ENCODE data around the gene FOXA2.
"Not testable (repeated sequence)": the region's sequence is repeated elsewhere in the genome, so short reads cannot be mapped to it uniquely, and the experiment has no call there.

FOXA2 gene

DNA sequence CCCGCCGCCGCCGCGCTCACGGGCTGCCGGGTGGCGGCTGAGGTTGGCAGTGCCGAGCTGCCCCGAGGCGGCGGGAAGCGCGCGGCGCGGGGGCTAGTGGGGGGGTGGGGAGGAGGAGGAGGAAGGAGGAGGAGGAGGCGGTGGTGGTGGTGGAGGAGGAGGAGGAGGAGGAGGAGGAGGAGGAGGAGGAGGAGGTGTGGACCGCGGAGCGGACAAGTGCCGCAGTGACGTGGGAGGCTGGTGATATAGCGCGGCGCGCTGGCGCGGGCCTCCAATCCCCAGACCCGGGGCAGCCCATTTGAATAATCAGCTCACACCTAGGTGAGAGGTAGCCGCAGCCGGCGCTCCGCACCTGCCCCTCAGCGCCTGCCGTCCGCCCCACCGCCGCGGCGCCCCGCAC lies at the start of gene FOXA2:
FOXA2 (minus strand) TSS at position 51 of the 400 bp plus-strand sequence. CDS start 294 bp downstream, outside the sequence.
- DNase-seq = no peak

DNA sequence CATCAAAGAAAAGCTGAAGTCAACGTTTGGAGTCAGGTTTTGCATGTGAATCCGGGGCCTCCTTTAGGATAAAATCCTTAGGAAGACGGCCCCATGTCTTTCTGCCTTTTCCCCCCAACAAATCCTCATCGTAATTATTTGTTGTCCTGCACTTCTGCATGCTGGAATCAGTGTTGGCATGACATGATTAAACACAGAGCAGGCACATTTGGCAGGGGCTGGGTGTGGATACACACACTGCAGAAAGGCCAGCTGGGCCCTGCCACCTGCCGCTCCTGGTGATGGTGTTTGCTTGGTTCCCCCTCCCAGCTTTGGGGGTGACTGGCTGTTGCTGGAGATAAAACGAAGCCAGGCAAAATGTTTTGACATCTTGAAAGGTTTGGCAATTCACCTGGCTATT lies 46.3 kb upstream of the FOXA2 start:
- DNase-seq = no peak

DNA sequence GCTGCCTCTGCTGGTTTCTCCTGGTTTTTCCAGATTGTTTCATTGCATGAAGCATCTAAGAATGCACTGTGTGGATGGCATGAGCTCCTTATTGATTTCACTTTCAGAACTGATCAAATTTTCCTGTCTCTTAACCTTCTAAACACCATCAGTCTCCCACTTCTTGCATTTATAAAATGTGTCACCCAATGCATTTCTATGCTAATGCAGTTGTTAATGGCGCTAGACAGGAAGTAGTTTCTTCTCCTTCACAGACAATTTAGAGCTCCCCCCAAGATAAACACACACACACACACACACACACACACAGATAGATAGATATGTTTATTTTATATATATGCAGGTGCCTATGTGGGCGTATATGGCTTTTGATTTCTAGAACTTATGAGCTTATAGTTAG lies 45.6 kb upstream of the FOXA2 start:
- DNase-seq = no peak

DNA sequence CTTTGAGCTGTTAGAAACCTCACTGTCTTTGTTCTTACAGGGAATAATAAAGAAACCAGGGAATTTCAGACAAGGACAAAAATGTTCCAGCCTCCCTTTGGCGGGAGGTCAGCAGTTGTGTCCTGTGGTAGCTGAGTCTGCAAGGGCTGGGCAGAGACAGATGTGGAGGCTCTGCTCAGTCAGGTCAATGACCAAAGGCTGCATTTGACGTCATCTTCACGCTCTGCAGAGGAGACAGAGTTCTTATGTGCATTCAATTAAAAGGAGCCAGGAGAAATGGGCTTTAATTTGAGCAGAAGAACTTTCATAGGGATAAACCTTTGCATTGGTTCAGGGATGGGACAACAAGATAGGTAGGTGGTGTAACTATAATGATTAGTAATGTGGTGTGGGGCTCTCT lies 45.1 kb upstream of the FOXA2 start:
- DNase-seq = no peak

DNA sequence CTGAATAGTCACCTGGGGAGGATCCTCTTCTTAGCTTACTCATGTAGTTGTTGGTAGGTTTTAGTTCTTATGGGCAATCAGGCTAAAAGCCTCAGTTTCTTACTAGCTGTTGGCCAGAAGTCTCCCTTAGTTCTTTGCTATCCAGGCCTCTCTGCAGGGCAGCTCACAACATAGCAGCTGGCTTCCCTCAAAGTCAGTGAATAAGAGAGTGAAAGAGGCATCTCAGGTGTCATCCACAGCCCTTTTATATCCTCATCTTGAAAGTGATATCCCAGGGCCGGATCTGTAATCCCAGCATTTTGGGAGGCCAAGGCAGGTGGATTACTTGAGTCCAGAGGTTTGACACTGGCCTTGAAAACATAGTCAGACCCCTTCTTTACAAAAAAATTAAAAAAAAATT lies 42.1 kb upstream of the FOXA2 start:
- no peak for DNase-seq

DNA sequence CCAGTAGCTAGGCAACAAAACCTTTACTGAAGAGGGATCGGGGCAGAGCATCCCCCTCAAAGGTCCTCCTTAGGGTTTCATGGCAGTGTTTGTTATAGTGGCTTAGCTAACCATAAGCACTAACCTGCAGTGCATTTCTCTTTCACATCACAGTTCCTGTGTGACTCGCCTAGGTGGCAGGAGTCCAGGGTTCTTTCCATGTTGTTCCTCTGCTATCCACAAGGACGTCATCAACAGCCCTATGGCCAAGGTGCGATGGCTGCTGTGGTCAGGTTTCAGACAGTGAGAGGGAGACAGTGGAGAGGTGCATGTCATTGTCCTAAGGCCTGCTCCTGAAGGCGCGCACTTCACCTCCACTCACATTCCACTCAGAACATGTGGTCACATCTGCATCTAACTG lies 38.8 kb upstream of the FOXA2 start:
- no peak for DNase-seq

DNA sequence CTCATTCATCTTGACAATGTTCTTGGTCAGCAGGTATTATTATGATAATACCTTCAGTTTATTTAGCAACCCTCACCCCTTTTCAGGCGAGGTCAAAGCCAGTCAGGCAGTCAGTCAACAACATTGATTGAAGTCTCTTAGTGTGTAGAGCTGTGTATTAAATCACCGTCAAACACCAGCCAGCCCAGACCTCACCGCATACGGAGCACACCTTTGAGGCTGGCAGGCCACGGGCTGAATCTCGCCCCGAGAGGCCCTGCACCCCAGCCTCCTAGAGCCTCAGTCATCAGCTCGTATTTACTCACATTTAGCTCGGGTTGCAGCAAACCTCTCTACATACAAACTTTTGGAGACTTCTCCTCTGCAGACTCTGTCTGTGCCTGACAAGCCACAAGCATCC lies 36.0 kb upstream of the FOXA2 start:
- DNase-seq = no peak

DNA sequence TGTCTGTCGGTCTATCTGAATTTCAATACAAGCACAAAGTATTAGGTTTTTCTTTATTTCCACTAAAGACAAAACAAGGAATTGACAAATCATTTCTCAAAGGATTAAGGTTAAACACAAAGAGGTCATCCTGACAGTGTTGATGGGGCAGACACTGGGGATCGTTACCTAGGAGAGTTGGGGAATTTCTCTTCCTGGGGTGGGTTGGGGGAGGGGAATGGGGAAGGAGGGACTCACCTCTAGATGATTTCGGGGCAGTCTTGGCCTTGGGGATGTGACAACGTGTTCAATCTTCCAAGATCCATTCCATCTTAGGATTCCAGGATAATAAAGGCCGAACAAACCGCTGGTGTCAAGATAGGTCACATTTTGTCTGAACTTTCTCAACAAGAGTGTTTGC lies 35.4 kb upstream of the FOXA2 start:
- DNase-seq = no peak

DNA sequence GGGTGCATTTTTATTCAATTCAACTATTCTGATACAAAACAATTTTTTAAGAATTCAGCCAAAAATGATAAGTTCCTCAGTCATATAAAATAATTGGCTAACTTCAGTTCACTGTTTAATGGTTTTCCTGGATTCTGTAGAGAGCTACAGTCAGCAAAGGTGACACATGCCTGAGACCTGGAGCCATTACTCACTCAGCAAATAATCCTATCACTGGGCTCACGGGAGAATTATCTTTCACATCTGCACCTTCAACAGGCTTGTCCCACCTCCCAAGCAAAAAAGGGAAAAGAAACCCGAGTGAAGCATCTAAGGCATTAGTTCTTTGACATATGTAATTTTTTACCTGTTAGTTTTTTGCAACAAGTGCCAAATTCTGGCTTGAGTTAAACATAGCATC lies 34.9 kb upstream of the FOXA2 start:
- no peak for DNase-seq

DNA sequence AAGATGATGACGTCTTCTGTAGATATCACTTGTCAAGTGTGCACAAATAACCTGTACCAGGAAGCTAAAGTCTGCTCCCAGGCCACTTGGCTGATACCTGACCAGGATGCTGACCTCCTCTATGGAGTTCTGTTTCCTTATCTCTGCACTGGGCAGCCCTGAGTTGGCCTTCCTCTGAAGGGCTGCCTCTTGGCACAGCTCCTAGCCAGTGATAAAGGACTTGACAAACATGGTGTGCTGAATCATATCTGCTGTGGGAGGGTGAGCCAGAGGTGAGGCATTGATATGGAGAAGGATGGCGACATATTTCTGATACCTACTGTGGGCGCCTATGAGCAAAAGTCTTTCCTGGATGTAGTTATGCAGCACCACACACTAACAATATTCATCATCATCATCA lies 32.8 kb upstream of the FOXA2 start:
- DNase-seq = no peak

DNA sequence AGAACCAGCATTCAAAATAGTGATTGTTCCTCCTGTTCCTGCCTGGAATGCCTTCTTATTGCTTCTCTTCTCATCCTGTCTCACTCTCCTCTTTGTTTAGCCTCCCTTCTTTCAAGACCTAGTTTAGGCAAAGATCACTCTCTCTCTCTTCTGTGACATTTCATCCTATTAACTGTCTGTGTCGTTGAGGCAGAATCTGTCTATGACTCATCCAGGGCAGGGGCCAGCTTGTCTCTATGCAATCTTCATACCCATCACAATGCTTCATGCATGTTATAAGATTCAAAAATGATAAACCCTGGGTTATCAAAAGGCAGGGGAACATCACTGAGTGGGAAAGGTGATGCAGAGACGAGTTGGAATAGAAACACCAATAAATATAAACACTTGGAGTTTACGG lies 32.2 kb upstream of the FOXA2 start:
- DNase-seq = no peak

DNA sequence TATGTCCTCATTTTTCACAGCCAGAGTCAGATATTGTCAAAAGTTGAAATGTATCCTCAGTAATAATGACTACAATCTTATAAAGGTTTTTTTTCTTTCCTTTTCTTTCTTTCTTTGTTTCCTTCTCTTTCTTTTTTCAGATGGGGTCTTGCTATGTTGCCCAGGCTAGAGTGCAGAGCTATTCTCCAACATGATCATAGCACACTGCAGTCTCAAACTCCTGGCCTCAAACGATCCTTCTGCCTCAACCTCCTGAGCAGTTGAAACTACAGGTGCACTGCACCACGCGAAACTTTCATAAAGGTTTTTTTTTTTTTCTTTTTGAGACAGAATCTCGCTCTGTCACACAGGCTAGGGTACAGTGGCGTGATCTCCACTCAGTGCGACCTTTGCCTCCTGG lies 31.1 kb upstream of the FOXA2 start:
- no peak for DNase-seq

DNA sequence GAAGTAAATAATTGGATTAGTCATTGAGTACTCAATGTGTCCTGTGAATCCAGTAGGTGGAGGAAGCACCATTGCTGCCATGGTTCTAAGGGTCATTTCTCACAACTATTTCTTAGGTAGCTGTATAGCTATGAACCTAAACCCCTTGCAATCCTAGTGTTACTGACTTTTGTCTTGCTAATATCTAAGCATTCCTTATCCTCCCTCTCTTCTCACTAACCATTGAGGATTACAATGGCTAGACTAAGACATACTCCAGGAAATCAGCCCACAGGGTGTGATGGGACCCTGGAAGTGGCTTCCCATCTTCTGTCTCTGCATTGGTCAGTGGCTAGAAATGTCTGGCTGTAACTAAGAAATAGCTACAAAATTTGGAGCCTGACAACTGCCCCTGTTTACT lies 27.3 kb upstream of the FOXA2 start:
- DNase-seq = no peak

DNA sequence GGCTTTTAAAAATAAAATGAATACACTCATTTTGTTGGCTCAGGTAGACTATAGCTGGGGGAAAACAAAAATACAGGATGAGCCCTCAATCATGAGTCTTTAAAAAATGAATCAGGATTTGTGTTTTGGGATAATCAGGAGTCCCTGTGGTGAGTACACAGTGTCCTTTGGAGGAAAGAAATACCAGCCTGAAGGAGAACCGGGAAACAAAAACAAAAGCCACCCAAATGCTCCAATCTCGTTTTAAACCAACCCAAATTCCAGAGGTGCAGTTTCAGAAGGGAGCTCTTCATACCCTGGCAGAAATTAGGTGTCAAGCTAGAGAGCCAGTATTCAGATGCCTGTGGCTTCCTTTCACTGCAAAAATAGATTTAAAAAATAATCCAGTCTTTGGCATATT lies 23.3 kb upstream of the FOXA2 start:
- no peak for DNase-seq

DNA sequence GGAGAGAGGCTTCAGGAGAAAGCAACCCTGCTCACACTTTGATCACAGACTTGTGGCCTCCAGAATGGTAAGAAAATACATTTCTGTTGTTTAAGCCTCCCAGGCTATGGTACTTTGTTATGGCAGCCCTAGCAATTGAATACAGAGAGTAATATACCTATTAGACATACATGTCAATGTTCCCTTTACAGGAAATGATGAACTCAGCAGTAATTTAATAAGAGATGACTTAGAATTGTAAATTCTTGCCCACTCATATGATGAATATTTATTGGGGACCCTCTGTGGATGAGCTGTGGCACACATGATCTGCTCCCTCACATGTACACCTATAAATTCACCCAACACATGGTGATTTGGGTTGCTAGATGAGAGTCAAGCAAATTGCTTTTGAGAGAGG lies 20.4 kb upstream of the FOXA2 start:
- DNase-seq = no peak

DNA sequence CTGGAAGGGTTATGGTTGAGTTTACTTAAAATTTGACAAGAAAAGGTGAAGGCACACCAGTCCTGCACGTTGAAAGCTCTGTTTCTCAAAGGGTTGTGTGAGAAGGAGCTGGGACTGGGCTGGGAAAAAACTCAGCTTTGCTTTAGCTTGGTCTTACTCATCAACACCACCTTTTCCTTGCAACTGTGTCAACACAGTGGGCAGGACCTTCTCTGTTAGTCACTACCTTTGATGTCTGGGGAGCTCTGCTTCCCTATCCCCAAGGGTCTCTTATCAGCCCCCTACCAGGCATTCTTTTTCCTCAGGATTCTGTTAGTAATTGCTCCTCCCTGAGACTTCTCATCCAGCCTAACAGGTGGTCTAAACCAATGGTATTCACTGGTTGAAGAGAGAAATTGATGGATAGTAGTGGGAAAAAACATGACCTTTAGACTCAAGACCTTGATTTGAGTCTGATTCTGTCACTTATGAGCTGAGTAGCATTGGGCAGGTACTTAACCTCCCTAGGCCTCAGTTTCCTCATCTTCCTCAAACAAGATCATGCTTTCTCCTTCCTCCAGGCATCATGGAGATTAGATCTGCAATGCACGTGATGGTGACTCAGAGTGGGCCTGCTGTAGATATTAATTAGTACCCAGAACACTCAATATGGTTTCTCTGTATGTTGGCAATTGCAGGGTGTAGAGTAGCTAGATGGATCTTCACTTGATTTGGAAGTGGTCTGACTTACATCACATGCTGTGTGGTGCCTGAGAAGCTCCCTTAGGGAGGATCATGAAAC lies 17.2 kb upstream of the FOXA2 start:
- no peak for DNase-seq

DNA sequence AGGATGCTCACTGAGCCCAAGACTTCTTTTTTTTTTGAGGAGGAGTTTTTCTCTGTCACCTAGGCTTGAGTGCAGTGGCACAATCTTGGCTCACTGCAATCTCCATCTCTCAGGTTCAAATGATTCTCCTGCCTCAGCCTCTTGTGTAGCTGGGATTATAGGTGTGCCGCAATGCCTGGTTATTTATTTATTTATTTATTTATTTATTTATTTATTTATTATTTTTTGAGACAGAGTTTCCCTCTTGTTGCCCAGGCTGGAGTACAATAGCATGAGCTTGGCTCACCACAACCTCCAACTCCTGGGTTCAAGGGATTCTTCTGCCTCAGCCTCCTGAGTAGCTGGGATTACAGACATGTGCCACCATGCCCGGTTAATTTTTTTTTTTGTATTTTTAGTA lies 14.9 kb upstream of the FOXA2 start:
- DNase-seq = not testable (repeated sequence)

DNA sequence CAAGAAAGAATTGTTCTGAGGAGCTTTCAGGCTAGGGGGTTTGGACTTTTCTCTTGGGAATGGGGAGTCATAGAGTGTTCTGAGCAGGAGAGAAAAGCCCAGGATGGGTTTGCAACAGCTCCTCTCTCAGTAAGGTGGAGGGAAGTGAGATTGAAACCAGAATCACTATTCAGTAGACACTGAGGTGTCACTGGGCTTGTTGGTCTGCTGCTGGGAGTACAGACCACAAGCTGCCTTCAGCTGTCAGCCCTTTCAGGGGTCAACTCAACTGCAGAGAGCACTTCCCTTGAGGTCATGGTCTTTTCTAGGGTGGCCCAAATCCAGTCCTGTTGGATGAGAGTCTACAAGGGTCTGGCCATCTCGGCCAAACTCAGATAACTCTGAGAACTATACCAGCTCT lies 12.9 kb upstream of the FOXA2 start:
- no peak for DNase-seq

DNA sequence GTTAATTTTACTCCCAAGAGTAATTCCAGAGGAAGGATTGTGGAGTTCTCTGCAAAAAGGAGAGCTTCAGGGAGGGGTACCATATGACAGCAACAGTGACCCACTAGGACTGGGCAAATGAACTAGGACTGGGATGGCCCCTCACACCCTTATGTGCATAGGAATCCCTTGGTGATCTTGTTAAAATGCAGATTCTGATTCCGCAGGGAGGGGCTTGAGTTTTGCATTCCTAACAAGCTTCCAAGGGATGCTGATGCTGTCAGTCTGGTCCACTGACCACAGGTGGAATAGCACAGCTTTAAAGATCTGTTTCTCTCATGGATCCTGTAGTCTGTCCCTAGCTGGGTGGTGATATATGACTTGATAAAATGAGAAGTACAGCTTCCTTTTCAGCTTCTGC lies 6.3 kb upstream of the FOXA2 start:
- no peak for DNase-seq

DNA sequence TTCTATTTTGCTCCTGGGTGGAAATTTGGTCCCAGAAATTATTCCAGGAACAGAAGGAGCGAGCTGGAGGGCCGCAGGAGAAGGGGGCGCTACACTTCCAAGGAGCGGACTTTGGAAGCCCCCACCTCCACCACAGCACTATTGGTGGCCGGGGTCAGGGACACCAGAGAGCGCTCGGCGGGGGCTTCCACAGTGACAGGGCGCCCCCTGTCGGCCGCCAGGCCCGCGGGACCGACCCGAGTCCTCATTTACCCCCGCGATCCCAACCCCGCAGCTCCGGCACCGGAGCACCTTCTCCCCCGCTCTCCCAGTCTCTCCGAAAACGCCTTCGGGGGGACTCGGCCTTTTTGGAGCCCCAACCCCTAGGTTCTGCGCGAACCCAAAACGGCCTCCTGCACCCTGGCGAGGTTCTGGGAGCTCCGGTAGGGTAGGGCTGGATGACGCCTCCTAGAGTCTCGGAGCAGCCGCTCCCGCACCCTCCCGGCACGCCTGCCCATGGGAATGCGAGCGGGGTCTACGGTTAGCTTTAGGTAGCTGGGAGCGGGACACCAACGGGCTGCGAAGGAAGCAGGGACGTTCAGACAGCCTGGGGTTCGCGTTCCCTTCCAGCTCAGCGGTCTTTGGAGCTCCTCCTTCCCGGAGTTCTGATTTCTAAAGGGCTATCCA lies 2.4 kb upstream of the FOXA2 start:
- peak; percentile 56 for DNase-seq

DNA sequence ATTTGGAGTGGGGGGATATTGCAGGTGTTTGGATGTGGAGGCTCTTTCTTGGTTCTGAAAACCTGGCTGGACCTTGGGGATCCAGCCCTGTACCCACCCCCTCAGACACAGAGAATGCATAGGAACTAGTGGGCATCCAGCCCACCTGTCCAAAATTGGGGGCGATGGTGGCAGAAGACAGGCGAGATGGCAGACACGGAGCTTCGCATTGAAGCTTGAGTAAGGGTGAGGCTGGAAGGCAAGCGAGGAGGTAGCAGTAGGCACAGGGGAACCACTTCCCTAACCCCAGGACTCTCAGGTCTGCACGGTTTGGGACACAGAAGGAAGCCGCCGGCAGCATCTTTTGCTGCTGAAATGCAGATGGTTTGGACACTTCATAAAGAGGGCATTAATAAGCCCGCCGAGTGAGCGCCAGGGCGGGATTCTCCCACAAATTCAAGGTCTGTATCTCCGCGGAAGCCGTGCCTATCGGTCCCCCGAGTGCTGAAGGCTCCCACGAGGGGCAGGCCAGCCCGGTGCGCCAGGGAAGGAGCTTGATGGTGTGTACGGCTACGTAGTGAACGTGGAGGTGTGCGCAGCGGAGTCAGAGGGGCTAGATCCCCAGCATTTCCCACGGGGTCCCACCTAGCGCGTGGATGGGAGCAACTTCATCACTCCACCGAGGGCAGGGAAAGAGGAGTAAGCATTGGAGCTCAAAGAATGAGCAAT lies 1.6 kb upstream of the FOXA2 start:
- no peak for DNase-seq

DNA sequence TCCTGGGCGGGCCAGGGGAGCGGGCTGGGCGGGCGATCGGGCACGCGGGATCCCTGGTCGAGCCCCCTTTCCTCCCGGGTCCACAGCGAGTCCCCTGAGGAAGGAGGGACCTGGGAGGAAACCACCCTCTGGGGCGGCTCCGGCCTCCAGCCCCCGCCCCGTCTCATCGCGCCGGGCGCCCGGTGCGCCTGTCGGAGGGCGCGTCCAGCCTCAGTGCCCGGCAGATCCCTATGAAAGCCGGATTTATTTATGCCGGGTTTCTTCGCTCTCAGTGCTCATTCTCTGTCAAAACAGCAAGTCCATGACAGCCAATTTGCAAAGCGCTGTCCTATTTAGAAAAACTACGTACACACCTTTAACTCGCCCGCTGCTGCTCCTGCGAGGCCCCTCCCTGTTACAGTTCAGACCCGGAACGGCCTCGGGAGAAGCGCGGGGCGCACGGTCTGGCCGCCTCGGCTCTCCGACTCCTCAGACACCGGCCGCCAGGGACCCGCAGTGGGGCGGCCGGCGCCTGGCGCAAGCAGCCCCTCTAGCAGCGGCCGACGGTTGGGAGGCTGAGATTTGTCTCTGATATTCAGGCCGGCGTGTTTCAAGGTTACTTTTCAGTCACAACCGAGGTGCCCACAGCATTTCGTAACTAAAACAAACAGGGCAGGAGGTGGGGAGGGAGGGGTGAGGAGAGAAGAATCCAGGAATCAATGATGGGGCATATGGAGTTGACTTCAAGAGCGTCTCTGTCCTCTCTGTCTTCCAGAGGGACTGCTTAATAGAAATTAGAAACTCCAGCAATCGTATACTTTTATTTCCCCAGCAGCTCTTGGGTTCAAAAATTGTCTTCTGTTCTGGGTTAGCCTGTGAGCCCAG lies 782 bp upstream of the FOXA2 start:
- DNase-seq = no peak

Measured in hematopoietic multipotent progenitor cell treated with erythropoietin and hydrocortisone succinate and interleukin-3 and kit ligand, for 6 days (in vitro differentiated cells).